CMK (cell line): ENCODE measurements around the gene GLIPR1.
"Not testable (repeated sequence)": the region's sequence is repeated elsewhere in the genome, so short reads cannot be mapped to it uniquely, and the experiment has no call there.

Experiments
- DNase-seq: peaks from one replicate; pipeline ENCODE4 v3.0.0-alpha.2; 2010; ENCODE audit warnings: low read depth

The GLIPR1 gene

GRCh38 chr12:75480469-75480949 is at the start of gene GLIPR1:
Gene GLIPR1 (plus strand): TSS chr12:75480755. CDS start chr12:75480881, 126 bp downstream.
- DNase-seq = no peak

- no peak for DNase-seq
Measured at GRCh38 chr12:75432924-75433323, 47.6 kb upstream of the GLIPR1 start.

GRCh38 chr12:75437564-75437963 is 43.0 kb upstream of the GLIPR1 start:
- DNase-seq = peak; percentile 5

- DNase-seq = no peak
Measured at GRCh38 chr12:75438059-75438754, 42.3 kb upstream of the GLIPR1 start.

- DNase-seq = no peak
Measured at GRCh38 chr12:75439048-75439447, 41.5 kb upstream of the GLIPR1 start.

- DNase-seq = no peak
Measured at GRCh38 chr12:75439930-75440329, 40.6 kb upstream of the GLIPR1 start.

- not testable (repeated sequence) for DNase-seq
Measured at GRCh38 chr12:75441687-75442449, 38.7 kb upstream of the GLIPR1 start.

GRCh38 chr12:75442454-75442853 is 38.1 kb upstream of the GLIPR1 start:
- DNase-seq = not testable (repeated sequence)

- no peak for DNase-seq
Measured at GRCh38 chr12:75443709-75444108, 36.8 kb upstream of the GLIPR1 start.

GRCh38 chr12:75444429-75445136 is 36.0 kb upstream of the GLIPR1 start:
- DNase-seq = no peak

GRCh38 chr12:75445137-75445507 is 35.4 kb upstream of the GLIPR1 start:
- not testable (repeated sequence) for DNase-seq

- DNase-seq = no peak
Measured at GRCh38 chr12:75446857-75447256, 33.7 kb upstream of the GLIPR1 start.

GRCh38 chr12:75447691-75448393 is 32.7 kb upstream of the GLIPR1 start:
- no peak for DNase-seq

- DNase-seq = no peak
Measured at GRCh38 chr12:75452675-75453330, 27.8 kb upstream of the GLIPR1 start.

- DNase-seq = no peak
Measured at GRCh38 chr12:75455839-75456238, 24.7 kb upstream of the GLIPR1 start.

GRCh38 chr12:75457191-75457590 is 23.4 kb upstream of the GLIPR1 start:
- no peak for DNase-seq

- not testable (repeated sequence) for DNase-seq
Measured at GRCh38 chr12:75457866-75458265, 22.7 kb upstream of the GLIPR1 start.

- no peak for DNase-seq
Measured at GRCh38 chr12:75459755-75460154, 20.8 kb upstream of the GLIPR1 start.

- DNase-seq = no peak
Measured at GRCh38 chr12:75460204-75460603, 20.4 kb upstream of the GLIPR1 start.

GRCh38 chr12:75471902-75472890 is 8.4 kb upstream of the GLIPR1 start:
- DNase-seq = no peak
